Osteoblast (primary cell): Measurements from ENCODE around the gene IL10. TPM values are rescaled to one million over a fixed set of nuclear protein-coding genes. Genes with fewer than 3 reads are reported as not detected.

Source experiments
- DNase-seq: peaks from one replicate; pipeline ENCODE4 v3.0.0; 2011; ENCODE audit warnings: low spot score, mixed read lengths; ENCODE audit not compliant: insufficient read length; ENCODE audit errors: missing footprints
- H2AFZ ChIP-seq: 2 replicates; pipeline ENCODE4 v1.6.0; 2011; ENCODE audit warnings: mild to moderate bottlenecking, low read length
- H3K27ac ChIP-seq: 2 replicates; pipeline ENCODE4 v1.5.1; 2011; ENCODE audit warnings: mild to moderate bottlenecking, low read depth, low read length, moderate library complexity
- H3K27me3 ChIP-seq: 2 replicates; pipeline ENCODE4 v1.6.0; 2012; ENCODE audit warnings: mild to moderate bottlenecking, control low read depth, inconsistent platforms, low read length, moderate library complexity; ENCODE audit not compliant: insufficient read depth
- H3K36me3 ChIP-seq: 2 replicates; pipeline ENCODE4 v1.5.1; 2011; ENCODE audit warnings: mild to moderate bottlenecking, low read length, control low read depth, moderate library complexity; ENCODE audit not compliant: insufficient read depth
- H3K4me1 ChIP-seq: 2 replicates; pipeline ENCODE4 v1.5.1; 2011; ENCODE audit warnings: mild to moderate bottlenecking, low read length, control low read depth, moderate library complexity; ENCODE audit not compliant: insufficient read depth
- H3K4me2 ChIP-seq: 2 replicates; pipeline ENCODE4 v1.6.0; 2011; ENCODE audit warnings: mild to moderate bottlenecking, low read length; ENCODE audit not compliant: insufficient read depth
- H3K4me3 ChIP-seq: fragments of 200-600 bp; sonication (generic); 3 replicates; pipeline ENCODE4 v1.5.1; 2012; ENCODE audit warnings: mild to moderate bottlenecking, low read length, inconsistent platforms; ENCODE audit not compliant: insufficient read depth
- H3K79me2 ChIP-seq: 2 replicates; pipeline ENCODE4 v1.6.0; 2012; ENCODE audit warnings: mild to moderate bottlenecking, low read length, control low read depth, inconsistent platforms; ENCODE audit not compliant: insufficient read depth
- H3K9me3 ChIP-seq: 2 replicates; pipeline ENCODE4 v1.5.1; 2011; ENCODE audit warnings: low read depth, low read length, control low read depth
- H4K20me1 ChIP-seq: 2 replicates; pipeline ENCODE4 v1.6.0; 2012; ENCODE audit warnings: mild to moderate bottlenecking, low read length, control low read depth; ENCODE audit not compliant: insufficient read depth
- total RNA-seq: library from RNA; depleted of rRNA; stranded (reverse); fragments of >200 nt; gene quantifications from 2 replicates; pipeline ENCODE4 v1.2.3, GENCODE V29; 2012
- TF ChIP-seq, protein P1 (sequence below): IDR thresholded peaks from 2 replicates; pipeline ENCODE4 v1.5.1; 2011; ENCODE audit warnings: mild to moderate bottlenecking, low read depth, low read length, moderate library complexity; ENCODE audit errors: extremely low read depth

IL10 gene
- total RNA-seq, 1 donor = not detected

DNA sequence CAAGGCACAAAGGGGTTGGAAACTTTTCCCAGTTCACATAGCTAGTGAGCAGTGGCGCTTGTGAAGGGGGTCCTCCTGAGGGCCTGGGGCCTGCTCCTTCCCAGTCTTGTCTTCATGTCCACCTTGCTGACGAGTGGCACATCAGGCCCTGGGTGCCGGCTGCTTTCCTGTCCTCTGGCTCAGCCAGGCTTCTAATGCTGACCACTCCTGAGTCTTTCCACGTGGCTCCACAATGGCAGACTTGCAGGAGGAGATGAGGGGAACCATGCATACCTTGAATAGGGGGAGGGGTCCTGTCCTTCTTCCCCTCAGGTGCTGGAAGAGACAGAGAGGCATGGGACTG is 48.9 kb downstream of the IL10 start:
- H3K9me3 ChIP-seq = no peaks in the 10 kb centered on the region
- H3K36me3 ChIP-seq = no peaks in the 10 kb centered on the region
- peak overlapping the region; percentile 0 for H3K4me3 ChIP-seq
- no peak for DNase-seq
- H2AFZ ChIP-seq = no peak overlapping the region
- H3K27me3 ChIP-seq = no peaks in the 10 kb centered on the region
- peaks cover 85% of the 10 kb centered on the region for H4K20me1 ChIP-seq
- H3K4me1 ChIP-seq = peaks cover 25% of the 10 kb centered on the region
- H3K4me2 ChIP-seq = peak overlapping the region; percentile 42
- H3K79me2 ChIP-seq = peaks cover 95% of the 10 kb centered on the region
- TF ChIP-seq, protein P1, sequence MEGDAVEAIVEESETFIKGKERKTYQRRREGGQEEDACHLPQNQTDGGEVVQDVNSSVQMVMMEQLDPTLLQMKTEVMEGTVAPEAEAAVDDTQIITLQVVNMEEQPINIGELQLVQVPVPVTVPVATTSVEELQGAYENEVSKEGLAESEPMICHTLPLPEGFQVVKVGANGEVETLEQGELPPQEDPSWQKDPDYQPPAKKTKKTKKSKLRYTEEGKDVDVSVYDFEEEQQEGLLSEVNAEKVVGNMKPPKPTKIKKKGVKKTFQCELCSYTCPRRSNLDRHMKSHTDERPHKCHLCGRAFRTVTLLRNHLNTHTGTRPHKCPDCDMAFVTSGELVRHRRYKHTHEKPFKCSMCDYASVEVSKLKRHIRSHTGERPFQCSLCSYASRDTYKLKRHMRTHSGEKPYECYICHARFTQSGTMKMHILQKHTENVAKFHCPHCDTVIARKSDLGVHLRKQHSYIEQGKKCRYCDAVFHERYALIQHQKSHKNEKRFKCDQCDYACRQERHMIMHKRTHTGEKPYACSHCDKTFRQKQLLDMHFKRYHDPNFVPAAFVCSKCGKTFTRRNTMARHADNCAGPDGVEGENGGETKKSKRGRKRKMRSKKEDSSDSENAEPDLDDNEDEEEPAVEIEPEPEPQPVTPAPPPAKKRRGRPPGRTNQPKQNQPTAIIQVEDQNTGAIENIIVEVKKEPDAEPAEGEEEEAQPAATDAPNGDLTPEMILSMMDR = no peak
- H3K27ac ChIP-seq = peak overlapping the region; percentile 90

DNA sequence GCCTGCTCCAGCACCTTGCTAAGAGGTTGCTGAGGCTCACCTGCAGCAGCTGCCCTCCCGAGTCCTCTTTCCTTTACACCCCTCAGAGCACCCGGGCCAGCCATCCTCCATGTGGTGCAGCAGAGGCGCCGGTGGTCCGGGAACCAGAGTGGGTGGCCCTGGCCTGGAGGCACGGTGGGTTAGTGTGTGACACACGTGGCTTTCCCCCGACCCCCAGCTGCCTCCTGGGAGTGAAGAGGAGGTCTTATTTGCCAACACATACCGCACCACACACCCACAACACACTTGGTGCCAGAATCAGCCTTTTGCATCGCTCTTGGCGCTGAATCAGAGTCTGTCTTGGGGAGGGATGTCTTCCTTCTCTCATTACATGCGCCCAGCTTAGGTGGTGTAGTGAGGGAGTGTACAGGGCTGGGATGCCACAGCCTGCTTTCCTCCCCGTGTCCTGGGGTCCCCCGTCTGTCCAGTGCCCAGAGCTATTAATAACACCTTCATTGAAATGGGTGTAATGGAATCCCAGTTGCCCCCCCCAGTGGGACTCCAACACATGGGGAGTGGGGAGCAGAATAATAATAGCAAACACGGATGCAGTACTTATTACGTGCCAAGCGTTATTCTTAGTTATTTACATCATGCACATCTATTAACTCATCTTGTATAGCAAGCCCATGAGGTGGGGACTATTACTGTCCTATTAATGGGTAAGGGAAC is 49.4 kb downstream of the IL10 start:
- peaks cover 95% of the 10 kb centered on the region for H3K79me2 ChIP-seq
- peaks cover 25% of the 10 kb centered on the region for H3K4me1 ChIP-seq

DNA sequence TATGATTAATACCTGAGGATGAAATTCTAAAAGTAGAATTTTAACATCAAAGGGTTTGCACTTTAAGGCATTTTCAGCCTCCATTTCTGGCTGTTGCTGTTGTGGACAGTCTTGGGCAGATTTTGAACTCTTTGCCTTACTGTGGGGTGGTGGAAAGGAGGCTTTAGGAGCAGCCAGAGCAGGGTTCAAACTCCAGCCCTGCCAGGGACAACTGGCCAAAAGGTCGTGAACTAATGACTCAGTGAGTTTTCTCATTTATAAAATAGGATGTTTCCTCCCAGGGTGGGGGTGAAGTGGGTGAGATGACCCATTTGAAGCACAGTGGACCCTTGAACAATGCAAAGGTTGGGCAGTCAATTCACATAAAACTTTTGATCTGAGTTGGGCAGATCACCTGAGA is 50.8 kb downstream of the IL10 start:
- Histone ChIP-seq H3K36me3 (no peaks in the 10 kb centered on the region), H3K79me2 (peaks cover 95% of the 10 kb centered on the region), H3K4me2 (no peak overlapping the region), H3K27me3 (no peaks in the 10 kb centered on the region), H3K4me1 (peaks cover 34% of the 10 kb centered on the region), H3K27ac (peak overlapping the region; percentile 16), H3K4me3 (no peak overlapping the region), H4K20me1 (peaks cover 80% of the 10 kb centered on the region), H3K9me3 (no peaks in the 10 kb centered on the region), H2AFZ (no peak overlapping the region)
- DNase-seq = no peak
- TF ChIP-seq, protein P1 = no peak

More for the DNA sequence above, 49.4 kb downstream of the IL10 start:
- Histone ChIP-seq H3K4me2 (peak overlapping the region; percentile 42), H3K36me3 (no peaks in the 10 kb centered on the region), H3K9me3 (no peaks in the 10 kb centered on the region), H3K27ac (peak overlapping the region; percentile 90), H3K27me3 (no peaks in the 10 kb centered on the region), H2AFZ (no peak overlapping the region), H3K4me3 (no peak overlapping the region), H4K20me1 (peaks cover 82% of the 10 kb centered on the region)
- no peak for DNase-seq
- TF ChIP-seq, protein P1 = no peak

DNA sequence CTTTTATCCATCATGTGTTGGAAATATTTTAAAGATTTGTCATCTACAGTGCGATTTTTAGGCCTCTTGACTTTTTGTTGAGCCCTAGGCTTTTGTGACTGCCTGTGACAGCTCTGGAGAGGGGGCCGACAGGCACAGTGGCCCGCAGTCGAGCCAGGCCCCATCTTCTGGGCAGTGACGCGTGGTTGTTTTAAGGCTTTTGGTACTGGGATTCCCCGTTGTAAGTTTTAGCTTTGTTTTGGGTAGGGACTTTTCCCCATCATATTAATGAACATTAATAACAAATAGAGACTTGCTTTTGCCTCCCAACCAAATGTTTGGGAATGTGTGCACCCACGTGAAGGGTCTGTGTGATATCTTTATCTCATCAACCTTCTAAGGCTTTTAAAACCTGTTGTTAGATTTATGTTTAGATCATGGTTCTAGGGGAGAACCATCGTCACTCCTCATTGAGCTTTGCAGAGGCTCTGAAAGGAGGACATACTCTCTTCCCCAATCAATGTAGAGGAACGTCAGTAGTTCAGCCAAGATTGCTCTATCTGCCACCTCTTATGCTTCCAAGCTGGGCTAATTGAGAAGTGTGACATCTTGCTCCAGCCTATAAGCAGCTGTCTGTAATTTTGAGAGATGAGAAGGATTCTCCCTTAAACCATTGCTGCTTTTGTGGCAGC is 53.0 kb downstream of the IL10 start:
- no peak for DNase-seq
- H4K20me1 ChIP-seq = peaks cover 78% of the 10 kb centered on the region
- no peaks in the 10 kb centered on the region for H3K27me3 ChIP-seq
- H3K27ac ChIP-seq = no peak overlapping the region
- no peaks in the 10 kb centered on the region for H3K9me3 ChIP-seq
- H3K4me2 ChIP-seq = no peak overlapping the region
- no peak overlapping the region for H2AFZ ChIP-seq
- H3K4me3 ChIP-seq = no peak overlapping the region
- no peaks in the 10 kb centered on the region for H3K36me3 ChIP-seq
- H3K4me1 ChIP-seq = peaks cover 43% of the 10 kb centered on the region
- TF ChIP-seq, protein P1 = no peak
- peaks cover 96% of the 10 kb centered on the region for H3K79me2 ChIP-seq
